GM12801 (cell line): ENCODE data around the gene CCDC142.

Experiments used
- CTCF ChIP-seq: IDR thresholded peaks from one replicate; pipeline ENCODE4 v1.5.1; 2011; ENCODE audit warnings: control low read depth; ENCODE audit not compliant: insufficient read length; ENCODE audit errors: extremely low read depth

Gene CCDC142

GRCh38 chr2:74527741-74528140 is 44.9 kb upstream of the CCDC142 start:
- no peak for TF ChIP-seq CTCF

- no peak for TF ChIP-seq CTCF
Measured at GRCh38 chr2:74526649-74527230, 43.9 kb upstream of the CCDC142 start.

GRCh38 chr2:74525717-74526648 is 43.2 kb upstream of the CCDC142 start, which contains the start of gene DQX1:
Gene DQX1, minus strand, starts transcription at chr2:74526231. Its CDS starts 502 bp downstream, at chr2:74525729.
- TF ChIP-seq CTCF: no peak

GRCh38 chr2:74524955-74525716 is 42.3 kb upstream of the CCDC142 start:
- no peak for TF ChIP-seq CTCF

GRCh38 chr2:74524005-74524404 is 41.2 kb upstream of the CCDC142 start:
- no peak for TF ChIP-seq CTCF

- no peak for TF ChIP-seq CTCF
Measured at GRCh38 chr2:74522516-74522915, 39.7 kb upstream of the CCDC142 start.

GRCh38 chr2:74516650-74517049 is 33.9 kb upstream of the CCDC142 start:
- no peak for TF ChIP-seq CTCF
